Activated CD4-positive, alpha-beta memory T cell treated with anti-CD3 and anti-CD28 coated beads, Interleukin-2, amount 10 ng/mL, durations not matched to agents 7 days and 5 days (primary cell): Measurements from ENCODE around the gene KIF5C. TPM values are rescaled to one million over a fixed set of nuclear protein-coding genes. Genes with fewer than 3 reads are reported as not detected.

Source experiments
- CTCF ChIA-PET: fragments of 350-600 bp; sonication (Branson Sonifier 250); formaldehyde crosslinking; loops from one replicate; lab custom pipeline; 2021; ENCODE audit warnings: antibody characterized with exemption, inconsistent platforms; lab: Charles Lee
- POLR2A ChIA-PET: fragments of 350-600 bp; sonication (Branson Sonifier 250); formaldehyde crosslinking; loops from one replicate; lab custom pipeline; 2021; ENCODE audit warnings: antibody characterized with exemption; lab: Charles Lee
- DNase-seq: peaks from one replicate; pipeline ENCODE4 v3.0.0-alpha.2; 2020
- H3K27ac Mint-ChIP-seq: one replicate; pipeline ENCODE4 v1.8.0; 2021; ENCODE audit warnings: mild to moderate bottlenecking, mixed read lengths
- H3K27me3 Mint-ChIP-seq: one replicate; pipeline ENCODE4 v1.8.0; 2021; ENCODE audit warnings: mixed read lengths
- H3K36me3 Mint-ChIP-seq: one replicate; pipeline ENCODE4 v1.8.0; 2021; ENCODE audit warnings: low read depth, mixed read lengths
- H3K4me1 Mint-ChIP-seq: one replicate; pipeline ENCODE4 v1.8.0; 2021; ENCODE audit warnings: mixed read lengths
- H3K4me3 Mint-ChIP-seq: one replicate; pipeline ENCODE4 v1.8.0; 2021; ENCODE audit warnings: mild to moderate bottlenecking, mixed read lengths
- H3K9me3 Mint-ChIP-seq: one replicate; pipeline ENCODE4 v1.8.0; 2021; ENCODE audit warnings: mixed read lengths
- total RNA-seq, 2 experiments: library from RNA; stranded (reverse); gene quantifications; one replicate each; pipeline ENCODE4 v1.2.3, GENCODE V29; 2021

Gene KIF5C
- total RNA-seq, 2 experiments from 2014 or later = 14.7 to 21.7 TPM

DNA sequence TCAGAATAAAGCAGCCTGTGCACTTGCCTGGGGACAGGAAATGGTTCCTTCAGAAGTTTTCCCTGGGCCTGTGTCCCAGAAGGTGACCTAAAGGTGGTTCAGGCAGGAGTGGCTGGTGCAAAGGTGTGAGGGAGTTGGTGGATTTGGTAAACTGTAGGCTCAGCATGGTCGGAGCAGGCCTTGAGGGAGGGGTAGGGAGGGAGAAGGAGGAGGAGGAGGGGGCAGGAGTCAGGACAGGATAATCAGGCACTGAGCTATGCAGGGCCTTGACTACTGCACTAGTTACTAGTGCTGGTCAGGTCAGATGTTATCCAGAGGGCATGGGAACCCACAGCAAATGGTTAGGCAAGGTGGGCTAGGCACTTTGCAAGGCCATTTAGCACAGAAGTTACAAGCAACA lies 184.8 kb downstream of the KIF5C start:
- DNase-seq = no peak
- no peak overlapping the region for H3K27ac Mint-ChIP-seq
- no peaks in the 10 kb centered on the region for H3K4me1 Mint-ChIP-seq
- H3K27me3 Mint-ChIP-seq = peaks cover 30% of the 10 kb centered on the region
- no peaks in the 10 kb centered on the region for H3K36me3 Mint-ChIP-seq
- ChIA-PET POLR2A (no interaction called here), CTCF (interaction anchor here (1.4 kb wide), 1 partner anchor 43 kb away, joined by 3 read pairs; no protein-coding TSS in a partner anchor)
- no peak overlapping the region for H3K4me3 Mint-ChIP-seq
- no peaks in the 10 kb centered on the region for H3K9me3 Mint-ChIP-seq

DNA sequence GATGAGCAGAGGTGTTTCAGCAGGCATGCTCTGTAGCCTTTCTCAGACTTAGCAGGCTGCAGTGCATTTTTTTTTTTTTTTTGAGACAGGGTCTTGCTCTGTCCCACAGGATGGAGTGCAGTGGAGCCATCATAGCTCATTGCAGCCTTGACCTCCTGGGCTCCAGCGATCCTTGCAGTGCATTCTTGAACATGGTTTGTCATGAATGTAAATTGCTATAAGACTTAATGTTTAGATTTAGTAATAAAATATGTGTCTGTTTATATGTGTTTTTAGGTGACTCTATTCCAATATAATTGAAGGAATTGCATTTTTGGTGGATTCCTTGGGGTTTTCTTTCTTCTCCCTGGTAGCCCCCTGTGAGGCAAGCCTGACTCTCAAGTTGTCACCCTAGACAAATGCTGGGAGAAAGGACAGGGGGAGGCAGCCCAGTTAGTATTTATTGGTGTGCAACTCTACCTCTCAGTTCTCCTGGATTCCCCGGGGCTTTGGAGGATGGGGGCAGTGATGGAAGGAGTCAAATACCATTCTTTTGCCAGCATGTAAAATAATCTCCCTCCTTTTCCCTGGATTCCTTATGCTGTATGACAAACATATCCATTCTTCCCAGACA lies 186.2 kb downstream of the KIF5C start:
- H3K4me3 Mint-ChIP-seq = no peak overlapping the region
- peaks cover 18% of the 10 kb centered on the region for H3K27me3 Mint-ChIP-seq
- DNase-seq = no peak
- H3K36me3 Mint-ChIP-seq = no peaks in the 10 kb centered on the region
- no peaks in the 10 kb centered on the region for H3K9me3 Mint-ChIP-seq
- CTCF ChIA-PET = interaction anchor here (1.4 kb wide), 1 partner anchor 44 kb away, joined by 3 read pairs; no protein-coding TSS in a partner anchor
- H3K4me1 Mint-ChIP-seq = no peaks in the 10 kb centered on the region
- POLR2A ChIA-PET = no interaction called here
- no peak overlapping the region for H3K27ac Mint-ChIP-seq

DNA sequence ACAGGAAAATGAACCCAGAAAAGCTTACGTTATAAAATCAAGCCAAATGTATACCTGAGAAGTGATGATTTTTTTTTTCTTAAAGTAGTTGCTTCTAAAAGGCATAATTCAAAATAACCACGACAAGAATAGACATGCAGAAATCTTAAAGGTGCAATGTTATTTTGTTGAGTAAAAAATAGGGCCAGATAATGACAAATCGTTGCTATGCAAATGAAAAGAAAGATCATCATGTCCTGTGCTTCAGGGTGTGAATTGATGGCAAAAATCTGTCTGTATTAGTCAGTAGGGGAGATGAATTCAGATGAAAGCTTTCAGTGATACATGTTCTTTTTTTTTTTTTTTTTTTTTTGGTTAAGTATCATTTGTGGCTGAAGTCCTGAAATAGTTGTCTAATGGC lies 187.5 kb downstream of the KIF5C start:
- H3K9me3 Mint-ChIP-seq = no peaks in the 10 kb centered on the region
- H3K27me3 Mint-ChIP-seq = peaks cover 15% of the 10 kb centered on the region
- H3K36me3 Mint-ChIP-seq = no peaks in the 10 kb centered on the region
- ChIA-PET CTCF (no interaction called here), POLR2A (no interaction called here)
- H3K4me1 Mint-ChIP-seq = no peaks in the 10 kb centered on the region
- H3K4me3 Mint-ChIP-seq = no peak overlapping the region
- no peak for DNase-seq
- H3K27ac Mint-ChIP-seq = no peak overlapping the region

DNA sequence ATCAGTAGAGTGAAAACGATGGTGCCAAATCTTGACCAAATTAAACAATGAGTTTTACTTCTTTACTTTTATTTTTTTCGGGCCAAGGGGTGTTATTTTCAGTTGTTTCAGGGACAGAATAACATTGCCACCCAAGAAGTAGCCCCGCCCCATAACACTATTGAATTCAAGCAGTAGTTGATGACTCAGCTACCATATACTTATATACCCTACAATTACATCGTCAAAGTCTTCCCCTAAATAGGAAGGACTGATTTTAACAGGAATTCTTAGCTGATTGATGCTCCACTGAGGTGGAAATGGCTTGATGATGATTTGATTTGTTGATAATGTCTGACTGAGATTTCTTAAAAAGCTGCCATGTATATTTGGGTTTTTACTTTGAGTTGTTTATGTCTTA lies 188.2 kb downstream of the KIF5C start:
- DNase-seq = no peak
- CTCF ChIA-PET = no interaction called here

DNA sequence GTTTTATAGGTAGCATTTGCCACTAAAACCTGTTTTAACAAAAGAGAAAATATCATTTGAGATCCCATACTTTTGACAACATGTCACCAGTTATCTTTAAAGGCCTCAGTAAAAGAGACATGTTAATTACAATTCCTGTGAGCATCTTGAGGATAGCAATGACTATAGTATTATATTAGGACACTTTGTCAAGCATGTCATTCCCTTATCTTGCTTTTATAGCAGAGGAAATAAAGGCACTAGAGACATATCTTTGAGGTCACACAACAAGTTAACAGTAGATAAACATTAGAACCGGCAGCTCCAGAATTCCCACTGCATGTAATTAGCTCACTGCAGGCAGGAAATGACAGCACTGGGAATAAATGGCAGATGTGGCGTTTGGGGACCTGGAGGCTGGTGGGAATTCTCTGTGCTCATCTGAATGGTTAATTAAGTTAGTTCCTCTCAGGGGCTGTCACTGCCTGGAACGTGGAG lies 189.4 kb downstream of the KIF5C start:
- peaks cover 13% of the 10 kb centered on the region for H3K4me1 Mint-ChIP-seq
- DNase-seq = no peak
- no peak overlapping the region for H3K4me3 Mint-ChIP-seq
- no peak overlapping the region for H3K27ac Mint-ChIP-seq
- ChIA-PET CTCF (no interaction called here), POLR2A (no interaction called here)
- H3K36me3 Mint-ChIP-seq = no peaks in the 10 kb centered on the region
- no peaks in the 10 kb centered on the region for H3K9me3 Mint-ChIP-seq
- peaks cover 9% of the 10 kb centered on the region for H3K27me3 Mint-ChIP-seq

More for the DNA sequence above, 188.2 kb downstream of the KIF5C start:
- Mint-ChIP-seq H3K27ac (no peak overlapping the region), H3K4me3 (no peak overlapping the region), H3K36me3 (no peaks in the 10 kb centered on the region), H3K27me3 (peaks cover 10% of the 10 kb centered on the region), H3K9me3 (no peaks in the 10 kb centered on the region), H3K4me1 (peaks cover 2% of the 10 kb centered on the region)
- POLR2A ChIA-PET = no interaction called here

DNA sequence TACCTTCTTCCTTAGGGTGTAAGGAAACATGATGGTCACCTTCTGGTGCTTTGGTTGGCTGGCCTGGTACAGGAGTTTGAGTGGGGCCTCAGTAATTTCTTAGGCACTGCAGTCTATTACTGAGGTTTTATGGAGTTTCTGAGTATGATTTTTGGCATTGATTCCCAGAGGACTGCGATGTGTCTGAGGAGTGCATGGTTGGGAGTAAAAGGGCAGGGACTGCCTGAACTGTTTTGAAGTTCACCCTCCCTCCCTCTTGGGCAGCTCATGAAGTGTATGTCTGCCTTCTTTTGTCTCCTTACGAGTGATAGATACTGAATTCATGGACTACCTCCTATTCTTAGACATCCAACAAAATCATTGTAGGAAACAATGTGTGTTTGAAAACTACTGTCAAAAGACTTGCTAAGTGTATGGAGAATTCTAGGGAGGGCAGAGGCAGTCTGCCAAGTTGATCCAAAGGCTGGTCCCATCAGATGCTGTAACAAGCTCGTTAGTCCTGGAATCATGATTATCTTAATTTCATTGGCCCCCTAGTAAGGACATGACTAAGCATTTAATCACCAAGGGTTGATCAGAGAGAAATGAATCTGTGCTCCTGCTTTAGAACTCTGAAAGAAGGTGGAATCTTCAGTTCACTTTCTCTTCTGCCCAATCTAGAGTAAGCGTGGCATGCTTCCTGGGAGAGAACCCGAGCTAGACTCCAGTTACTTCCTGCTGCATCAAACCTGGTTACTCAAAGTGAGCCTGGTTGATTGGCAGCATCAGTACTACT lies 190.0 kb downstream of the KIF5C start:
- CTCF ChIA-PET = no interaction called here
- H3K27me3 Mint-ChIP-seq = peaks cover 9% of the 10 kb centered on the region
- H3K4me1 Mint-ChIP-seq = peaks cover 19% of the 10 kb centered on the region
- no peak overlapping the region for H3K4me3 Mint-ChIP-seq
- H3K9me3 Mint-ChIP-seq = no peaks in the 10 kb centered on the region
- POLR2A ChIA-PET = no interaction called here
- no peak overlapping the region for H3K27ac Mint-ChIP-seq
- H3K36me3 Mint-ChIP-seq = no peaks in the 10 kb centered on the region
- DNase-seq = no peak

DNA sequence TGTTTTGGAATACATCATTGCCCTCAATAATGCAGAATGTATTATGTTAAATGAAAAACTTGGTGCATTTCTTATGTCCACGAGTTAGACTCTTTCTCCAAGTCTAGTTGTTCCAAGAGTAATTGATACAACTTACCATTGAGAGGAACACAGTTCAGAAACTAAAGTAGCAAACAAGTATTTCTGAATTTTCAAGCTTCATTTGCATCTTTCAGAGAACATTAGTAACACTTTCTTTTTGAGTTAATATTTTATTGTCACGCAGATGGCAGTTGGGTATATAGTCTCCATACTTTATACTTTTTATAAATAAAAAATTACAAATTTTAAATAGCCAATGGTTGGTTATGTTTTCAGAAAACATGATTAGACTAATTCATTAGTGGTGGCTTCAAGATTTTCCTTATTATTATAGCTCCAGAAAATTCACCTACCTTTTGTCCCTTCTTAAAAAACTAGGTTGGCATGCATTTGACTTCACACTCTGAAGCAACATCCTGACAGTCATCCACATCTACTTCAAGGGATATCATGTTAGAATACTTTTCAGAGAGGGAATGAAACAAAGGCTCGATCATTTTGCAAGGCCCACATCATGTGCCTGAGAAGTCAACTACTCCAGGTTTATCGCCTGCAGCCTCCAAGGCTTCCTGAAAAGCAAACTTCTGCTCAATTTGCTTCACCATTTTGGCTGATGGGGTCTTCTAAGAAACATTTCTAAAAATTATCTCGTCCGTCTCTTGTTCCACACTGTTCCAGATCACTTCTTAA lies 193.4 kb downstream of the KIF5C start:
- Mint-ChIP-seq H3K4me1 (peaks cover 30% of the 10 kb centered on the region), H3K27me3 (peaks cover 9% of the 10 kb centered on the region), H3K36me3 (no peaks in the 10 kb centered on the region), H3K4me3 (no peak overlapping the region), H3K27ac (peak overlapping the region; percentile 72), H3K9me3 (no peaks in the 10 kb centered on the region)
- no peak for DNase-seq
- CTCF ChIA-PET = no interaction called here
- POLR2A ChIA-PET = no interaction called here

DNA sequence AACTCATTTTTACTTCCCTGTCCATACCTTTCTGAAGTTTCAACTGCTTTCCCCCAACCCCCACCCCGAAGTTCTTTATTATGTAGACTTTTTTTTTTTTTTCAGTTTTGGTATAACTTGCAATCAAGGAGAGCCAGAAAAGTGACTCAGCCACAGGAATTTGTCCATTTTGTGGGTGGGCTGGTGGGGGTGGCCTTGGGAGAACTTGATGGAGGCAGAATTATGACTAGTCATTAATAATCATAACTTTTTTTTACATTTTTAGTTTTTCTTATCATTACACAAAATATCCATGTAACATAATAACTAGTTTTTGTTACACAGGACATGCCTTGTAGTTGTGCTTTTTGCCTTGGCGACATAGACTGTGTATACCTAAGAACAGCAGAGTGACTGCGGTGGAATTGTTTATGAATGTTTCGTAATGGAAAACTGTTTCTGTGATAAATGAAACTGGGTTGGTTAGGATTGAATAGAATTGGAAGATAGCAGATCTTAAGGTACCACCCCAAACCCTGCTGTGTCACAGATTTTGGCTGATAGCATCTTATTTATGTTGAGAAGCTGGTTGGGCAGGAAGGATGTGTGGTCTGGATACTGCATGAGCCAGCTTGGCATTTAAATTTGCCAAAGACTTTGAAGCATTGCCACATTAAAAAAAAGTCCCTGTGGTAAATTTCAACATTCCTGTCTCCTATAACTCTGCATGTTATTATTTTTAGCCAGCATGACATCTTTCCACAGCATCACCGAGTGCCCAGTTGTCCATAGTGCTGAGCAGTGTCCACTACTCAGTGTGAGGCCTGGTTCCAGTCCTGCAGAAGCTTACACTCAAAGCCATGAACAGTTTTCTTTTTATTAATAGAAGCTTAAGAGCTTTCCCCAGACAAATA lies 194.2 kb downstream of the KIF5C start:
- ChIA-PET POLR2A (interaction anchor here (0.7 kb wide), 1 partner anchor 9 kb away, joined by 4 read pairs; no protein-coding TSS in a partner anchor), CTCF (interaction anchor here (0.9 kb wide), 1 partner anchor 9 kb away, joined by 4 read pairs; no protein-coding TSS in a partner anchor)
- H3K27ac Mint-ChIP-seq = peak overlapping the region; percentile 72
- peaks cover 30% of the 10 kb centered on the region for H3K4me1 Mint-ChIP-seq
- H3K9me3 Mint-ChIP-seq = no peaks in the 10 kb centered on the region
- peak; percentile 61 for DNase-seq
- no peak overlapping the region for H3K4me3 Mint-ChIP-seq
- peaks cover 11% of the 10 kb centered on the region for H3K27me3 Mint-ChIP-seq
- H3K36me3 Mint-ChIP-seq = no peaks in the 10 kb centered on the region

DNA sequence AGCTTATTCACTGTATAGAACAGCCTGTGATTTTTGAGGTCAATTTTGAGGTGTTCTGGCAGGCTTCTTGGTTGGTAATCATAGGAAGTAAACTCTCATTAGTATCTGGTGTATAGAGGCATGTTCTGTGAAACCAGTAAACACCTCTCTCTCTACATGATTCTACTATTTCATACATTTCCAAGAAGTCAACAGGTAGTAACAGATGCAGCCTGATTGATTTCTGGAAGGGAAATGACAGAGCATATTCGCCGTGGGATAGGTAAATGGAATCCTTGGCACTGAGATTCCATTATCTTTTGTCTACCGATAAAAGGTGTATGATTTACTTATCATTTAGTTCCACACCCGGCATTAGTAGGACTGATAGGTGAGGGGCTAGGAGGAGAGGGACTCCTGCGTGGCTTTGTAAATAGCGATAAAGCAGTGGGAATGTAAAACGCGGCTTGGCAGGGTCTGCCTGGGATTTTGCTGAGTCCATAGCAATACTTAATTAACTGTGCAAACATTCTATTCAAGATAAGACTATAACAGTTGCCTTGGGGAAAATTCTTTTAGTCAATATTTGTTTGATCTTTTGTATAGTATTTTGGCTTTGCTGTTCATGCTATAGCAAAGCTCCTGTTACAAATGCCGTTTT lies 195.8 kb downstream of the KIF5C start:
- CTCF ChIA-PET = no interaction called here
- no peak for DNase-seq

DNA sequence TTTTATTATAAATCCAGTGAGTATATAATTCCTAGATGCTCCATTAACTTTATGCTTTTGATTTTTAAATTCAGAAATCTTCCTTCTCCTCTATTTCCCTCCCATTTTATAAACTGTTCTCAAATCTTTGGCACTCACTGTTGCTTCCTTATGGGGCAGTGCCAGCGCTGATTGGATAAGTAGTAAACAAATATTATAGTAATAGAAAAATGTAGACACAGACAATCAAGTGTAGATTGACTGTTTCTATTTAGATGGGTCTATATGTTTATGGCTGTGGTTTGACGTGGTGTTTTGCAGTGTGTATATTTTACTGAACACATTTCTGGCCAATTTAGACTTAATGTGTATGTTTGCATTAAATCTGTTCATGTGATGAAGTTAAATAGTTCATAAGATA lies 200.1 kb downstream of the KIF5C start:
- Mint-ChIP-seq H3K4me3 (no peak overlapping the region), H3K36me3 (no peaks in the 10 kb centered on the region), H3K4me1 (peaks cover 10% of the 10 kb centered on the region), H3K9me3 (no peaks in the 10 kb centered on the region), H3K27me3 (peaks cover 17% of the 10 kb centered on the region), H3K27ac (no peak overlapping the region)
- ChIA-PET POLR2A (no interaction called here), CTCF (no interaction called here)
- no peak for DNase-seq

More for the DNA sequence above, 195.8 kb downstream of the KIF5C start:
- Mint-ChIP-seq H3K27me3 (peaks cover 12% of the 10 kb centered on the region), H3K4me3 (no peak overlapping the region), H3K27ac (no peak overlapping the region), H3K4me1 (peaks cover 30% of the 10 kb centered on the region), H3K36me3 (no peaks in the 10 kb centered on the region), H3K9me3 (no peaks in the 10 kb centered on the region)
- POLR2A ChIA-PET = no interaction called here

DNA sequence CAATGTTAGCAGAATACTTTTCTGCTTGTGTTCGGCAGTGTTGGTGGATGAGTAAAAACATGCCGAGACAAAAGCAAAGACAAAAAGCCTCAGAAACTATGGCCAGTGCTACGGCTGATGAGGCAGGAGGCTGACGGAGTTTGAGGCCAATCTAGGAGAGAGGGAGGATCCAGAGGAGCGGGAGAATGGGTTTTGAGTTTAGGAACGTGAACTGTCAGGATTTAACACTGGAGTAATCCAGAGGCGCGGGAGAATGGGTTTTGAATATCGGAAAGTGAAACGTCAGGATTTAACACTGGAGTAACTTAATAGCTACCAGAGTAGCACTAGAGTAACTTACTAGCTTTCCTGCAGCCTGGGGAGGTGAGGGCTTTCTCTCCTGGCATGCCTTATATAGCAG lies 200.8 kb downstream of the KIF5C start:
- peaks cover 17% of the 10 kb centered on the region for H3K27me3 Mint-ChIP-seq
- peaks cover 2% of the 10 kb centered on the region for H3K4me1 Mint-ChIP-seq
- H3K4me3 Mint-ChIP-seq = no peak overlapping the region
- ChIA-PET POLR2A (no interaction called here), CTCF (no interaction called here)
- DNase-seq = no peak
- no peaks in the 10 kb centered on the region for H3K36me3 Mint-ChIP-seq
- no peaks in the 10 kb centered on the region for H3K9me3 Mint-ChIP-seq
- H3K27ac Mint-ChIP-seq = no peak overlapping the region
